ENCODE data around the gene HS2ST1.
"Not testable (repeated sequence)": the region's sequence is repeated elsewhere in the genome, so short reads cannot be mapped to it uniquely, and the experiment has no call there.

HS2ST1 gene

DNA sequence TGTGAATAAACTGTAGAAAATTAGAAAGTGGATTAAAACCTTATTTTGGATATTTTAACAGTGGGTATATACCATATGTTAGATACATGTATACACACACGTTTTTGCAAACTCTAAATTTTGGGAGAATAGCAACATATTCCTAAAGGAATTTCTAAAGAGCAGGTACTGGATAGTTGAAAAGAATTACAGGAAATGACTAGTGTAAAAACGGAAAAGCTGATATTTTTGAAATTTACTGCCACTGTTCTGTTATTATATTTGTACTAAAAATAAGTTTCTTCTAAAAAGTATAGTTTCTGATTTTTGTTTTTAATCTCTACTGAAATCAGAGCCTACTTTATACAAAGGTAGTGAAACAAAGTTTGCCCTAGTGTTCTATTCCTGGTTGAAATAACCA is 114.1 kb downstream of the HS2ST1 start:
- no peak for DNase-seq

GRCh38 chr1:87030740-87031690 is 116.6 kb downstream of the HS2ST1 start:
- DNase-seq: no peak

- no peak for DNase-seq
Observed at GRCh38 chr1:87034351-87034750, 119.9 kb downstream of the HS2ST1 start.

DNA sequence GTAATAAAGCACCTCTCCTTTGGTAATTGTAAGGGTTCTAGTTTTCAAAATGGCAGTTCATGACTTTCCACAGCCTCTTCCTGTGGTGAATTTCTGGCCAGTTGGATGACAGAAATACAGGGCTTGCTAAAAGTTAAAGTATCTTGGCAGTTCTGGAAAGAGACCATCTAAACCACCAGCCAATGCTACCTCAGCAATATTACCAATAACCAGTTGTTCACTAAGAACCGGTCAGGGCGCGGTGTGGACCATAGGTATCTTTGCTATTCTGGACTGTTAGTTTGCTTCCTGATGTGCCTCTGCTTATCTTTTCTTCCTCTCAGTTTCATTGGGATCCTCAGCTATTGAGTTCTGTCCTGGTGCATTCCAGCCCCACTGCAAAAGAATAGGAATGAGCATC is 124.7 kb downstream of the HS2ST1 start:
- no peak for DNase-seq

DNA sequence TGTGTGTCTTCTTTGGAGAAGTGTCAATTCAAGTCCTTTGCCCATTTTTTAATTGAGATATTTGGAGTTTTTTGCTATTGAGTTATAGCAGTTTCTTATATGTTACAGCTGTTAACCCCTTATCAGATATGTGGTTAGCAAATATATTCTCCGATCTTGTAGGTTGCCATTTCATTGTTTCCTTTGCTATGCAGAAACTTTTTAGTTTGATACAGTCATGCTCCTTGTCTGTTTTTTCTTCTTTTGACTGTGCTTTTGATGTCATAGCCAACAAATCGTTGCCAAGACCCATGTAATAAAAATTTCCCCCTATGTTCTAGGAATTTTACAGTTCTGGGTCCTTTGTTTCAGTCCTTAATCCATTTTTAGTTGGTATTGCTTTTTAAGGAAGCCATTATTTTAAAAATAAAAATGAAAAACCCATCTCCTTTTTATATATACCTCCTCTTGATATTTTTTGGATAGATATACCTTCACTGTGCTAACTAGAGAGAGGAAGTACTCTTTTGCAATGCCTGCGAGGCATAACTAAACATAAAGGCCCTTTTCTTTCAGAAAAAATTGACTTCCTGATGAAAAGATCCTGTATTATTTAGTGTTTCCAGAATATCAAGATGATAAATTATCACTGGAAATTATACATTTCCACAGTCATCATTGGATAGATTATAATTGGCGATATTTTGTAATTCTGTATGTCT is 127.8 kb downstream of the HS2ST1 start:
- no peak for DNase-seq

DNA sequence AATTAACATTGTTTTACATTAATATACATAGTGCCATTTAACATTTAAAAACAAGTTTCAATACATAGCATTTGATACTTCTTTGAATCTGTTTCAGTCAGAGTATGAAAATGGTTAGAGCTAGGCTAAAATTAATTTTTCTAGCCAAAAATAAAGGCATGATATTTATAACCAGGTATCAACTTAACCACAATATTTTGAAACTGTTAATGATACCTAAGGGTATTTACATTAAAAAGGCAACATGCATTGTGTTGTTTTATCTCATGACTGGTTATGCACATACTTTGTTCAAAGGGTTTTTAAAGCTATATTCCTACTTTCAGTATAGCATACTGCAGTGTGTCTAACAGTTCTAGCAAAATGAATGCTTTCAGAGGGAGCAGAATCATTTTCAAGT is 130.0 kb downstream of the HS2ST1 start:
- DNase-seq: no peak

DNA sequence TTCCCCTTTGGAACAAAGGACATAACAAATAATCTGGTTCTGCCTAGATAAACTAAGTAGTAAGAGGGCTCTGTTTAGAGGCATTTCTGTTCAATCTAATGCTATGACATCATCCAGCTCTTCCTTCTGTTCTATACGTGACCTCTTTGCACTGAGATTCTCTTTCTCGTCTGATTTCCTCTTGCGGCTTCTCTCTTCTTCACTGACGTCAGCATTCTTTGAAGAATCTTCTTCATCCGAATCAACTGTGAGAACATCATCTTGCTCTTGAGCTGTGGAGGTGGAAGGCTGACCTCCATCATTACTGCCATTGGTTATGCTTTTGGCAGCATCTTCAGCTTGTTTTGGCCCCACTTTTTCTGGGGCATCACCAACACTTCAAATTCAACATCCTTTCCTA is 130.4 kb downstream of the HS2ST1 start:
- no peak for DNase-seq

- no peak for DNase-seq
Observed at GRCh38 chr1:87045761-87046304, 131.4 kb downstream of the HS2ST1 start.

GRCh38 chr1:87046951-87047350 is 132.5 kb downstream of the HS2ST1 start:
- DNase-seq: no peak

DNA sequence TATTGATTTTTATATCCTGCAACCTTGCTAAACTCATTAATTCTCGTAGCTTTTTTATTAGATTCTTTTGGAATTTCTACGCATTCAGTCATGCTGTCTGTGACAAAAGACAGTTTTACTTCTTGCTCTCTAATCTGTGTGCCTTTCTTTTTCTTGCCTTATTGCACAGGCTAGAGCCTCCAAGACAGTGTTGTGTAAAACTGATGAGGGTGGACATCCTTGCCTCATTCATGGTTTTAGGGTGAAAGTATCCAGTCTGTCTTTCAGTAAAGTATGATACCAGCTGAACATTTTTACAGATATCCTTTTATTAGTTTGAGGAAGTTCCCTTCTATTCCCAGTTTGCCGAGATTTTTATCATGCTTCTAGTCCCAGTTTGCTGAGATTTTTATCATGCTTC is 133.8 kb downstream of the HS2ST1 start:
- no peak for DNase-seq

DNA sequence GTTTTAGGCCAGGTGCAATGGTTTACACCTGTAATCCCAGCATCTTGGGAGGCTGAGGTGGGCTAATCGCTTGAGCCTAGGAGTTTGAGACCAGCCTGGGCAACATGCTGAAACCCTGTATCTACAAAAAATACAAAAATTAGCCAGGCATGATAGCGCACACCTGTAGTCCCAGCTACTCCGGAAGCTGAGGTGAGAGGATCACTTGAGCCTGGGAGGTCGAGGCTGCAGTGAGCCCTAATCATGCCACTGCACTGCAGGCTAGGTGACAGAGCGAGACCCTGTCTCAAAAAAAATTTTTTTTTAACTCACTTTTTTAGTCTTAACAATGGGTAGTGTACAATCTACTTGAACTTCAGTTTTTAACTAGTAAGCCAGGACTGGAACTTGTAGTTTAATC is 137.5 kb downstream of the HS2ST1 start:
- no peak for DNase-seq

DNA sequence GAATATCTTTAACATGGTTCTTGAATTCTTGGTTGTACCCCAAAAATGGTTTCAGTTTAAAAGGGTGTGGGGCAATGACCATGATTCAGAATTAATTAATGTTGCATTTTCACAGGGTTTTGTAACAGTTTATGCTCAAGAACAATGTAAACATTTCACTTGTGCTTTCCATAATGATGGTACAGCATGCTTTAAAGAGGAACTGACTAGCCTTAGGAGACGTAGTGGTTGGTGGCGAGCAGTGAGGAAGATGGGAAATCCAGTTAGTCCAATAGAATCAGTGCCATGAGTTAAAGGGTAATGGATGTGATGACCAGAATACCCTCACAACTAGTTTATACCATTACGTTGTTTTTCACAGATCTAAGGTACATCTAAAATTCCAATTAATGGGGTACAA is 138.0 kb downstream of the HS2ST1 start:
- no peak for DNase-seq

DNA sequence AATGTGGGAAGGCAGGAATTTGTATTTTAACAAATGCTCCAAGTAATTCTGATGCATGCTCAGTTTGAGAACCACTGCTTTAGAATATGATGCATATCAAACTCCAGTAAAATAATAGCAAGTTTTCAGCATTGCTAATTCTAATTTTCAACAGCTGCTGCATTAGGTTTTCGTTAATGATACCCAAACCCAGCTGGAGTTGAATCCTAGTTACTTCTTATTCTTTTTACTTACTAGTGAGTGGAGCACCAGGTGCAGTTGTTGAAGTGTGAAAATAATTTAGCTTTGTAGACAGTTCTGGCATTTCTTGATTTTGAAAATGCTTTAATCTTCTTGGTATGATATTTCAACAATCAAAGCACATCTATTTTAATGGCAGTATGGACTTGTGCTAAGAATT is 138.5 kb downstream of the HS2ST1 start:
- no peak for DNase-seq

DNA sequence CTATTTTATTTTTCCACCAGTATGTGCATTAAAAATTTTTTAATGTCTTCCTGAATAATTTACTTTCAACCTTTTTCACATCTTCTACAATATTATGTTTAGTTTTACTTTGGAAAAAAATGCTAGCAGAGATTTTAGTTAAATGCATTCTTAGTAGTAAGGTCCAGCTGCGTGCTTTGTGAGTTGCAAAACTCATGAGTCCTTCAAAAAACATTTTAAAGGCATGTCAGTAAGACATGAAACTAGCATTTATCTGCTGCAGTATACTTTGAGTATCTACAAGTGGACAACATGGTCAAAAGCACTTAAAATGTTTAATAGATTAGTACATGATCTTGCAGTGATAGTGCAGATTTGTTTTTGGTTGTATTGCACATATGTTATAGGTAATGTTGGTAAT is 139.0 kb downstream of the HS2ST1 start:
- no peak for DNase-seq

GRCh38 chr1:87056974-87057373 is 142.5 kb downstream of the HS2ST1 start:
- DNase-seq: no peak

DNA sequence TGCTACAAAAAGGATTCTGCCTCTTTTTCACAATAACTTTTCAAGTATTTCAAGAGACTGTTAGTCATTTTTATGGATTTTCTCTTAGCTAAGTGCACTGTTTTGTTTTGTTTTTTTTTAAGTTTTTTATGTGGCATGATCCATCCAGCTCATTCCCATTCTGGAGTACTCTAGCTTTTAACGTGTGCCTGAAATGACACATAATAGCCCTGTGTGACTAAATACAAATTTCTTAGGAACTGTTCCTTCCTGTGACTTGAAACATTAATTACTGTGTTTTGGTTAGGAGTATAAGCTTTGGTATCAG is 143.9 kb downstream of the HS2ST1 start:
- DNase-seq: no peak

- DNase-seq: no peak
Observed at GRCh38 chr1:87061742-87062156, 147.3 kb downstream of the HS2ST1 start.

- DNase-seq: no peak
Observed at GRCh38 chr1:87062687-87063086, 148.3 kb downstream of the HS2ST1 start.

GRCh38 chr1:87064309-87064708 is 149.9 kb downstream of the HS2ST1 start:
- DNase-seq: no peak

DNA sequence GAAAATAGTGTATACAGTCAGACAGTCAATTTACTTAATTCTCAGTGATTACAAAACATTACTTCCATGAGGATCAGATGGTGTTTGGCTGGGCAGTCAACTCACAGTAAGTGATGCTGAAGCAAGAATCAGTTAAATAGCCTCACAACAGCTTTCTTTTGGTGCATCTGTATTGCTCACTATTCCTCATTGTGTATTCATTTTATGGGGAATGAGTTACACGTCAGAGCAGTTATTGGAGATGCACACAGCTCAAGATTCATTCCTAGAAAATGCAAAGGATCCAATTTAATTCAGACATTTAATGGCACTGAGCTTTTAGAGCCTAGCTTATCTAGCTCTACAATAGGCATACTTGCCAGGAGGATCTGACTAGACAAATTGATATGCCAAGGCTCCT is 150.6 kb downstream of the HS2ST1 start:
- DNase-seq: no peak

GRCh38 chr1:87066708-87067107 is 152.3 kb downstream of the HS2ST1 start:
- DNase-seq: not testable (repeated sequence)

GRCh38 chr1:87072411-87072810 is 158.0 kb downstream of the HS2ST1 start:
- DNase-seq: no peak

DNA sequence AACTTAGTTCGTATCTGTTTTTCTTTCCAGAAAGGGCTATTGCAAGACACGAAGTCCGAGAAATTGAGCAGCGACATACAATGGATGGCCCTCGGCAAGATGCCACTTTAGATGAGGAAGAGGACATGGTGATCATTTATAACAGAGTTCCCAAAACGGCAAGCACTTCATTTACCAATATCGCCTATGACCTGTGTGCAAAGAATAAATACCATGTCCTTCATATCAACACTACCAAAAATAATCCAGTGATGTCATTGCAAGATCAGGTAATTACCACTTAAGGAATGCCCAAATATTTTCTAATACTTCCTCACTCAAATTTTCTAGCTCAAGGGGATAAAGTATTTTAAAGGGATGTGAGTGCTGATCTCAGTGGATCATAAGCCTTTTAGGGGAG is 158.5 kb downstream of the HS2ST1 start:
- DNase-seq: no peak
